Activated B cell treated with CpG ODN at 0.5 μM for 24 hours (primary cell): ENCODE measurements around the gene FOXA1. TPM values are rescaled to one million over a fixed set of nuclear protein-coding genes. Genes with fewer than 3 reads are reported as not detected.
"Not testable (repeated sequence)": the region's sequence is repeated elsewhere in the genome, so short reads cannot be mapped to it uniquely, and the experiment has no call there.

Experiments used
- ATAC-seq: fragments of 200-7000 bp; cut with Tn5 transposase; one replicate; pipeline ENCODE4 v1.10.0; 2021; ENCODE audit warnings: low read depth, mild to moderate bottlenecking, moderate library complexity
- CTCF ChIA-PET: fragments of 350-600 bp; sonication (Branson Sonifier 250); formaldehyde crosslinking; loops from one replicate; lab custom pipeline; 2021; ENCODE audit warnings: antibody characterized with exemption; lab: Charles Lee
- POLR2A ChIA-PET: fragments of 350-600 bp; sonication (Branson Sonifier 250); formaldehyde crosslinking; loops from one replicate; lab custom pipeline; 2021; ENCODE audit warnings: antibody characterized with exemption; lab: Charles Lee
- DNase-seq: peaks from one replicate; pipeline ENCODE4 v3.0.0; 2022
- H3K27ac Mint-ChIP-seq: one replicate; pipeline ENCODE4 v1.8.0; 2020; ENCODE audit warnings: mixed read lengths
- H3K27me3 Mint-ChIP-seq: one replicate; pipeline ENCODE4 v1.8.0; 2021; ENCODE audit warnings: mixed read lengths
- H3K36me3 Mint-ChIP-seq: one replicate; pipeline ENCODE4 v1.8.0; 2021; ENCODE audit warnings: low read depth, mixed read lengths
- H3K4me1 Mint-ChIP-seq: one replicate; pipeline ENCODE4 v1.8.0; 2021; ENCODE audit warnings: mixed read lengths
- H3K4me3 Mint-ChIP-seq: one replicate; pipeline ENCODE4 v1.8.0; 2020; ENCODE audit warnings: mild to moderate bottlenecking, mixed read lengths
- H3K9me3 Mint-ChIP-seq: one replicate; pipeline ENCODE4 v1.8.0; 2020; ENCODE audit warnings: mixed read lengths
- intact Hi-C: fragments of 100-400 bp; cut with micrococcal nuclease; formaldehyde crosslinking; loops from one replicate; pipeline ENCODE4 v1.15.1; 2024
- total RNA-seq: library from RNA; stranded (reverse); gene quantifications from 2 replicates; pipeline ENCODE4 v1.2.3, GENCODE V29; 2022
- TF ChIP-seq, protein P1 (sequence below): fragments of 200-600 bp; IDR thresholded peaks from one replicate; pipeline ENCODE4 v1.8.0; 2022; ENCODE audit warnings: antibody characterized with exemption, mild to moderate bottlenecking

The FOXA1 gene
- total RNA-seq, 1 donor from 2014 or later, result not detected

DNA sequence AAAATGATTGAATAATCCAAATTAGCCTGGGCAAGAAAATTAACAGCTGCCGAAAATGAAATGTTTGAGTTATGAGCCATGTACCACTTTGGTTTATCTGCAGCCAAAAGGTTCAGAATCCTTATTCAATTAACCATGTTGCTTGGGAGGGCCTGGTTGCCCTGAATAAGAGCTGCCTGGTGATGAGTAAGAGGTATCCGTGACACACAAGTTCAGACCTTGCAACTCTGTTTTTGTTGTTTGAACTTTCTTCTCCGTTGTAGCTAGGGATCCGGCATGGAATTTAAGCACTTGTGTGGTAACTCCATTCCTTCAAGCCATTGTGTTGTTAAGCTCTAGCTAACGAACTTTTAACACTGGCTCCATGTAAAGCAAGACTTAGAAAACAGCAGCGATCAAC is 35.7 kb downstream of the FOXA1 start:
- POLR2A ChIA-PET, result no interaction called here
- TF ChIP-seq, protein P1, sequence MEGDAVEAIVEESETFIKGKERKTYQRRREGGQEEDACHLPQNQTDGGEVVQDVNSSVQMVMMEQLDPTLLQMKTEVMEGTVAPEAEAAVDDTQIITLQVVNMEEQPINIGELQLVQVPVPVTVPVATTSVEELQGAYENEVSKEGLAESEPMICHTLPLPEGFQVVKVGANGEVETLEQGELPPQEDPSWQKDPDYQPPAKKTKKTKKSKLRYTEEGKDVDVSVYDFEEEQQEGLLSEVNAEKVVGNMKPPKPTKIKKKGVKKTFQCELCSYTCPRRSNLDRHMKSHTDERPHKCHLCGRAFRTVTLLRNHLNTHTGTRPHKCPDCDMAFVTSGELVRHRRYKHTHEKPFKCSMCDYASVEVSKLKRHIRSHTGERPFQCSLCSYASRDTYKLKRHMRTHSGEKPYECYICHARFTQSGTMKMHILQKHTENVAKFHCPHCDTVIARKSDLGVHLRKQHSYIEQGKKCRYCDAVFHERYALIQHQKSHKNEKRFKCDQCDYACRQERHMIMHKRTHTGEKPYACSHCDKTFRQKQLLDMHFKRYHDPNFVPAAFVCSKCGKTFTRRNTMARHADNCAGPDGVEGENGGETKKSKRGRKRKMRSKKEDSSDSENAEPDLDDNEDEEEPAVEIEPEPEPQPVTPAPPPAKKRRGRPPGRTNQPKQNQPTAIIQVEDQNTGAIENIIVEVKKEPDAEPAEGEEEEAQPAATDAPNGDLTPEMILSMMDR, result no peak
- Mint-ChIP-seq H3K9me3 (no peaks in the 10 kb centered on the region), H3K36me3 (no peaks in the 10 kb centered on the region), H3K27me3 (no peaks in the 10 kb centered on the region), H3K27ac (no peak overlapping the region), H3K4me3 (no peak overlapping the region), H3K4me1 (no peaks in the 10 kb centered on the region)
- ATAC-seq, result no peak
- no peak for DNase-seq
- intact Hi-C loops, result no loop called here
- CTCF ChIA-PET, result no interaction called here

DNA sequence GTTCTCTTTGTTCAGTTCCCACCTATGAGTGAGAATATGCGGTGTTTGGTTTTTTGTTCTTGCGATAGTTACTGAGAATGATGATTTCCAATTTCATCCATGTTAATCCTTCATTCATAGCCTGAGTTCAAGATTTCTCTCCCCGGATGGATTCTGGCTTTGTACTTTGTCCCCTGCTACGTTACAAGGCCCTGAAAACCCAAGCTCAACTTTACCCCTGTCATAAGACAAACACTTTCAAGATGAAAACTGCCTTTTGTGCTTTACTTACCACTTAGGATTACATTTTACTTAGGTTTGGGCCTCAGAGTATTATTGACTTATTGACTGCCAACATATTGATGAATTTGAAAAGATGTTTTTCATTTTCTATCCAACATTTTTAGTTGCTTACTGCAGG is 36.3 kb downstream of the FOXA1 start:
- POLR2A ChIA-PET, result no interaction called here

DNA sequence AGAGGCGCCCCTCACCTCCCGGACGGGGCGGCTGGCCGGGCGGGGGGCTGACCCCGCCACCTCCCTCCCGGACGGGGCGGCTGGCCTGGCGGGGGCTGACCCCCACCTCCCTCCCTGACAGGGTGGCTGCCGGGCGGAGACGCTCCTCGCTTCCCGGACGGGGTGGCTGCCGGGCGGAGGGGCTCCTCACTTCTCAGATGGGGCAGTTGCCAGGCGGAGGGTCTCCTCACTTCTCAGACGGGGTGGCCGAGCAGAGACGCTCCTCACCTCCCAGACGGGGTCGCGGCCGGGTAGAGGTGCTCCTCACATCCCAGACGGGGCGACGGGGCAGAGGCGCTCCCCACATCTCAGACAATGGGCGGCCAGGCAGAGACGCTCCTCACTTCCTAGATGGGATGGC is 39.5 kb downstream of the FOXA1 start:
- H3K4me1 Mint-ChIP-seq, H3K36me3 Mint-ChIP-seq, intact Hi-C loops: not testable (repeated sequence)

More for the DNA sequence above, 36.3 kb downstream of the FOXA1 start:
- Mint-ChIP-seq H3K4me1 (no peaks in the 10 kb centered on the region), H3K9me3 (no peaks in the 10 kb centered on the region), H3K27ac (no peak overlapping the region), H3K36me3 (no peaks in the 10 kb centered on the region), H3K4me3 (no peak overlapping the region), H3K27me3 (no peaks in the 10 kb centered on the region)
- TF ChIP-seq, protein P1, result no peak
- intact Hi-C loops, result no loop called here
- CTCF ChIA-PET, result no interaction called here
- no peak for DNase-seq
- no peak for ATAC-seq

DNA sequence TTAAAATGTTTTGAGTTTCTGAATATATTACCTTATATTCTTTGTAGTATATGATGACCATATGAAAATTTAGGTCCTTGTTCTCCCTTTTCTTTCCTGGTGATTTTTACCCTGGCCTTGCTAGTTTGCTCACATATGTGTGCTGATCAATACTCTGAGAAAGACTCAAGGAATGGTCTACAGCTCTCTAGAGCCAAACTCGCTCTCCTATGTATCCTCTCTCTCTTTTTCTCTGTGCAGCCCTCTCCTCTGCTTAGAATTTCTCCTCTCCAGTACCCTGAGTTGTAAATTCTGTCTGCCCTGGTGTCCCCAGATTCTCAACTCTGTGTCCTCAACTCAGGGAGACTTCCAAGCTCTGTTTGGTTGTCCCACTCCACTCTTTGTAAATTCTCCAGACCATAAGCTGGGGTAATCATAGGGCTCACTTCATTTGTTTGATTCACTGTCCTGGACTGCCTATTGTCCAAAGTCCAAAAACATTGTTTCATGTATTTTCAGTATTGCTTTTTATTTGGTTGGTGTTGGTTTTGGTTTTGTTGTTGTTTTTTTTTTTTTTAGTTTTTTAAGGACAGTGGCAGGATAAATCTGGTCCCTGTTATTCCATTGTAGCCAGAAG is 41.0 kb downstream of the FOXA1 start:
- CTCF ChIA-PET, result no interaction called here
- DNase-seq (no peak), ATAC-seq (no peak)
- TF ChIP-seq, protein P1, result no peak
- Mint-ChIP-seq H3K36me3 (no peaks in the 10 kb centered on the region), H3K4me1 (no peaks in the 10 kb centered on the region), H3K9me3 (peaks cover 7% of the 10 kb centered on the region), H3K27me3 (no peaks in the 10 kb centered on the region), H3K4me3 (no peak overlapping the region), H3K27ac (no peak overlapping the region)
- POLR2A ChIA-PET, result no interaction called here
- intact Hi-C loops, result no loop called here

More for the DNA sequence above, 39.5 kb downstream of the FOXA1 start:
- H3K27ac Mint-ChIP-seq, H3K27me3 Mint-ChIP-seq, H3K4me3 Mint-ChIP-seq, DNase-seq, POLR2A ChIA-PET, ATAC-seq, CTCF ChIA-PET, H3K9me3 Mint-ChIP-seq: not testable (repeated sequence)

DNA sequence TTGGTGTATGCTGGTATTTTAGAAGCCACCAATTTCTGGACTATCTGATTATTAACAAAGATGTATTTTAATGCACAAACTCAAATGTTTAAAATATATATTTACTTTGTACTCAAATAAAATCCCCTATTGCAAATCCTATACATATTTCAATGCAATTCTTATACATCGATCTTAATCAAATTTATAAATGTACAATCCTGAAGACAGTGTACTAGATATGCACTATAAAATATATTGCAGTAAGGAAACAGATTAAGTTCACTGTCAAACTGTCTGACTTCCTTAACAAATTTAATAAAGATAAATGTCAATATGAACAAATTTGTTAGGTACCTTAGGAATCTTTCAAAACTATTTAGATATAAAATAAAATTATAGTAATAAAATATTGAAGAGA is 43.9 kb downstream of the FOXA1 start:
- H3K4me3 Mint-ChIP-seq, result no peak overlapping the region

More for the DNA sequence above, 43.9 kb downstream of the FOXA1 start:
- TF ChIP-seq, protein P1, result no peak
- Mint-ChIP-seq H3K4me1 (no peaks in the 10 kb centered on the region), H3K36me3 (no peaks in the 10 kb centered on the region), H3K27me3 (no peaks in the 10 kb centered on the region), H3K9me3 (peaks cover 7% of the 10 kb centered on the region), H3K27ac (no peak overlapping the region)
- CTCF ChIA-PET, result no interaction called here
- DNase-seq (no peak), ATAC-seq (no peak)
- POLR2A ChIA-PET, result no interaction called here
- intact Hi-C loops, result no loop called here
